K562 (cell line): ENCODE measurements around the gene MYL12B. TPM values are rescaled to one million over a fixed set of nuclear protein-coding genes. Genes with fewer than 3 reads are reported as not detected.
"Not testable (repeated sequence)": the region's sequence is repeated elsewhere in the genome, so short reads cannot be mapped to it uniquely, and the experiment has no call there.

Source experiments
- ATAC-seq: fragments of 200-7000 bp; cut with Tn5 transposase; 3 replicates; pipeline ENCODE4 v1.9.1; 2020; ENCODE audit warnings: moderate library complexity
- BruUV-seq: library from RNA; stranded (reverse); fragments of 400-500 nt; replicated peaks from 2 replicates; lab custom pipeline; 2021; lab: Mats Ljungman, UMichigan
- CTCF ChIA-PET: fragments of 300-600 bp; formaldehyde crosslinking; extraction: SDS; loops from one replicate; lab custom pipeline; 2021; ENCODE audit warnings: low intra/inter-chr PET ratio; lab: Yijun Ruan, JAX
- POLR2A ChIA-PET: fragments of 300-600, 350-650 bp; sonication (Branson Sonifier 250); formaldehyde crosslinking; extraction: SDS; loops from one replicate; lab custom pipeline; 2021; ENCODE audit warnings: antibody characterized with exemption, inconsistent platforms; lab: Yijun Ruan, JAX
- DNase-seq, 4 experiments: peaks; one replicate each; pipeline versions ENCODE4 v3.0.0 to v3.0.0-alpha.2; 2011 to 2018; ENCODE audit warnings: low spot score in 3 of 4, mixed read lengths in 3 of 4; ENCODE audit errors: extremely low read depth in 1 of 4
- FAIRE-seq: peaks from 2 replicates; lab custom pipeline; 2011; peaks lifted over from hg19 to GRCh38; lab: Jason Lieb, UNC
- H2AFZ ChIP-seq: 2 replicates; pipeline ENCODE4 v1.6.0; 2011; ENCODE audit warnings: low read depth, low read length, control low read depth, inconsistent platforms
- H3K27ac ChIP-seq: fragments of 200-600 bp; 3 replicates; pipeline ENCODE4 v1.8.0; 2011; ENCODE audit warnings: low read depth, mild to moderate bottlenecking, control low read depth, inconsistent platforms, low read length, moderate library complexity, mixed read lengths; ENCODE audit errors: extremely low read depth
- H3K27me3 ChIP-seq, 2 experiments: fragments of 300-600 bp in 1 of 2; 2 replicates in 1 of 2; 3 replicates in 1 of 2; pipeline versions ENCODE4 v1.6.0 to v1.8.0; 2011; ENCODE audit warnings: inconsistent platforms in 2 of 2, low read length in 2 of 2, mild to moderate bottlenecking in 1 of 2, mixed read lengths in 1 of 2, moderate library complexity in 1 of 2; ENCODE audit not compliant: control insufficient read depth in 2 of 2, insufficient read depth in 2 of 2
- H3K36me3 ChIP-seq: fragments of 300-600 bp; 3 replicates; pipeline ENCODE4 v1.8.0; 2011; ENCODE audit warnings: mild to moderate bottlenecking, low read length, inconsistent platforms; ENCODE audit not compliant: control insufficient read depth, insufficient read depth
- H3K4me1 ChIP-seq, 2 experiments: fragments of 200-600 bp in 1 of 2; replicated peaks in 1 of 2; 2 replicates in 1 of 2; 3 replicates in 1 of 2; pipeline versions ENCODE4 v1.5.1 to v1.8.0; 2011; ENCODE audit warnings: inconsistent platforms in 2 of 2, low read length in 2 of 2, mild to moderate bottlenecking in 1 of 2, mixed read lengths in 1 of 2, moderate library complexity in 1 of 2; ENCODE audit not compliant: control insufficient read depth in 2 of 2, insufficient read depth in 2 of 2
- H3K4me2 ChIP-seq: 2 replicates; pipeline ENCODE4 v1.6.1; 2011; ENCODE audit warnings: low read length, control low read depth, inconsistent platforms, mixed read lengths; ENCODE audit not compliant: insufficient read depth
- H3K4me3 ChIP-seq: fragments of 200-600 bp; sonication (generic), shearing (Covaris generic); 2 replicates; pipeline ENCODE4 v1.5.1; 2016; ENCODE audit warnings: control low read depth, inconsistent platforms
- H3K79me2 ChIP-seq: fragments of 200-600 bp; 3 replicates; pipeline ENCODE4 v1.8.0; 2011; ENCODE audit warnings: low read length, inconsistent platforms; ENCODE audit not compliant: control insufficient read depth, insufficient read depth
- H3K9ac ChIP-seq, 2 experiments: 2 replicates each; pipeline versions ENCODE4 v1.6.0 to v1.6.1; 2011; ENCODE audit warnings: low read depth in 2 of 2, low read length in 2 of 2, control low read depth in 1 of 2, inconsistent platforms in 1 of 2, mild to moderate bottlenecking in 1 of 2, mixed read lengths in 1 of 2; ENCODE audit not compliant: insufficient read depth in 1 of 2
- H3K9me1 ChIP-seq: one replicate; pipeline ENCODE4 v1.6.0; 2011; ENCODE audit warnings: inconsistent platforms, mild to moderate bottlenecking, low read length, moderate library complexity; ENCODE audit not compliant: control insufficient read depth, insufficient read depth
- H3K9me3 ChIP-seq: replicated peaks from 2 replicates; pipeline ENCODE4 v1.5.1; 2011; ENCODE audit warnings: low read depth, low read length, inconsistent platforms; ENCODE audit not compliant: control insufficient read depth, insufficient read depth
- H4K20me1 ChIP-seq: replicated peaks from 2 replicates; pipeline ENCODE4 v1.6.1; 2011; ENCODE audit warnings: low read length, inconsistent platforms, mixed read lengths; ENCODE audit not compliant: control insufficient read depth, insufficient read depth
- CREB3 ChIP-seq: fragments of 450-650 bp; conservative IDR thresholded peaks from 2 replicates; pipeline ENCODE4 v1.6.1; 2016; ENCODE audit warnings: missing genetic modification characterization, low read depth, mild to moderate bottlenecking, missing compliant biosample characterization, moderate library complexity
- NCOR1 ChIP-seq: fragments of 450-650 bp; IDR thresholded peaks from 2 replicates; pipeline ENCODE4 v1.6.1; 2016; ENCODE audit warnings: mild to moderate bottlenecking, moderate library complexity
- NFRKB ChIP-seq: fragments of 450-650 bp; IDR thresholded peaks from 2 replicates; pipeline ENCODE4 v1.6.1; 2016; ENCODE audit warnings: low read depth
- PCBP2 ChIP-seq: fragments of 200-400 bp; formaldehyde crosslinking; IDR thresholded peaks from 2 replicates; pipeline ENCODE4 v1.6.1; 2018; ENCODE audit warnings: low read length, low read depth, mild to moderate bottlenecking, moderate library complexity; ENCODE audit not compliant: poor library complexity, severe bottlenecking
- RBM25 ChIP-seq: fragments of 200-400 bp; formaldehyde crosslinking; IDR thresholded peaks from 2 replicates; pipeline ENCODE4 v1.6.1; 2018; ENCODE audit warnings: low read length, low read depth, moderate library complexity; ENCODE audit not compliant: severe bottlenecking
- SMAD1 ChIP-seq: fragments of 150-350 bp; IDR thresholded peaks from 2 replicates; pipeline ENCODE4 v1.6.1; 2014; ENCODE audit warnings: low read length, low read depth; ENCODE audit not compliant: partially characterized antibody
- ZNF121 ChIP-seq: sonication (generic); formaldehyde crosslinking; conservative IDR thresholded peaks from 2 replicates; pipeline ENCODE4 v1.8.0; 2022; ENCODE audit warnings: missing genetic modification reagents
- ZNF124 ChIP-seq: sonication (generic); formaldehyde crosslinking; IDR thresholded peaks from 2 replicates; pipeline ENCODE4 v1.8.1; 2022; ENCODE audit warnings: missing genetic modification reagents
- ZNF785 ChIP-seq: fragments of 250-450 bp; sonication (Bioruptor Pico); IDR thresholded peaks from 2 replicates; pipeline ENCODE4 v1.4.0; 2020; ENCODE audit warnings: mild to moderate bottlenecking
- WGBS: fragments of 100-300 bp; shearing (Covaris generic); methylation state at CpG from one replicate; pipeline ENCODE4 v1.1.6; 2016; ENCODE audit warnings: low coverage, mixed read lengths; ENCODE audit not compliant: insufficient coverage; ENCODE audit errors: missing lambda C conversion rate; 5-methylcytosine and 5-hydroxymethylcytosine counted together
- in situ Hi-C: fragments of 300-500 bp; cut with MboI; formaldehyde crosslinking; loops from 4 replicates; pipeline ENCODE4 v1.15.0; 2018; ENCODE audit warnings: inconsistent platforms, mixed read lengths
- intact Hi-C: fragments of 100-400 bp; cut with micrococcal nuclease; formaldehyde crosslinking; loops from 2 replicates; pipeline ENCODE4 v1.14.2; 2022
- polyA plus RNA-seq, 8 experiments: library from polyadenylated mRNA; depleted of rRNA in 4 of 8; stranded (reverse) in 5 of 8; unstranded in 3 of 8; fragments of >200 nt; fragmentation: Nextera tagmentation in 2 of 8; fragmentation: Illumina TruSeq in 1 of 8; extraction: Ambion mirVana in 2 of 8; extraction: Trizol in 1 of 8; gene quantifications; 2 replicates each; pipeline versions ENCODE4 v1.2.1 to v1.2.3, GENCODE V29; 2011 to 2014; ENCODE audit warnings: inconsistent platforms in 1 of 8, missing spikeins in 1 of 8
- total RNA-seq, 7 experiments: library from RNA; depleted of rRNA in 6 of 7; stranded (reverse); fragments of >200 nt in 6 of 7; fragmentation: Illumina TruSeq in 2 of 7; extraction: Trizol in 2 of 7; gene quantifications; 2 replicates each; pipeline versions ENCODE4 v1.2.1 to v1.2.3, GENCODE V29; 2011 to 2021; ENCODE audit warnings: low replicate concordance in 1 of 7

The MYL12B gene
- total and polyA plus RNA-seq, 9 of the 15 experiments (the other 6 are each of a cell fraction or from before 2014, with no cell fraction given), result 220 to 995 (median 463) TPM

- intact Hi-C loops, FAIRE-seq: not testable (repeated sequence)
Observed at GRCh38 chr18:3220868-3221267, 41.1 kb upstream of the MYL12B start.

GRCh38 chr18:3221496-3221895 is 40.4 kb upstream of the MYL12B start:
- Histone ChIP-seq H3K36me3 (no peaks in the 10 kb centered on the region), H3K27ac (no peak overlapping the region), H3K27me3 (no peaks in the 10 kb centered on the region), H3K9me1 (no peaks in the 10 kb centered on the region), H3K9me3 (no peaks in the 10 kb centered on the region)
- 45% methylated on average over 6 of the region's 6 CpGs for WGBS
- CTCF ChIA-PET, result no interaction called here
- FAIRE-seq (no peak), DNase-seq (no peak)
- intact Hi-C loops, result no loop called here
- in situ Hi-C loops, result no loop called here
- no peak for TF ChIP-seq ZNF124 (CRISPR knock-in tag)
- TF ChIP-seq CREB3 (tag), result no peak
- no peak for TF ChIP-seq NFRKB
- TF ChIP-seq RBM25, result no peak
- no peak for TF ChIP-seq ZNF785 (CRISPR knock-in tag)
- no peak for TF ChIP-seq NCOR1
- no peak for TF ChIP-seq SMAD1
- TF ChIP-seq PCBP2, result no peak
- TF ChIP-seq, all 486 proteins: peak for 0
- Histone ChIP-seq H3K4me3 (no peak overlapping the region), H3K9ac (no peak overlapping the region), H3K79me2 (no peaks in the 10 kb centered on the region), H3K4me1 (peaks cover 5 to 12% of the 10 kb centered on the region in 2 experiments; a peak in 4 of 5 replicates), H4K20me1 (no peaks in the 10 kb centered on the region), H3K4me2 (no peak overlapping the region), H2AFZ (peak overlapping the region; percentile 22; the same call in 1 of the 2 replicates)
- no TSS peak for BruUV-seq
- POLR2A ChIA-PET, result interaction anchor here (0.5 to 1.6 kb wide), 4 partner anchors 10 to 554 kb away, joined by 3 to 6 read pairs (median 3); no protein-coding TSS in a partner anchor
- no peak for ATAC-seq

More at GRCh38 chr18:3220868-3221267, 41.1 kb upstream of the MYL12B start:
- DNase-seq, H3K27me3 ChIP-seq, H3K79me2 ChIP-seq, in situ Hi-C loops, H3K4me3 ChIP-seq, H3K9me3 ChIP-seq, H3K9me1 ChIP-seq, H3K36me3 ChIP-seq, BruUV-seq, H3K27ac ChIP-seq, ATAC-seq, CTCF ChIA-PET, H3K9ac ChIP-seq, H2AFZ ChIP-seq, H3K4me2 ChIP-seq, H4K20me1 ChIP-seq: not testable (repeated sequence)
- POLR2A ChIA-PET, result interaction anchor here (1.0 to 1.7 kb wide), 5 partner anchors 11 to 30 kb away, joined by 3 to 8 read pairs (median 3); no protein-coding TSS in a partner anchor
- 69% methylated on average over 4 of the region's 4 CpGs for WGBS
- peaks cover 5 to 12% of the 10 kb centered on the region in 2 experiments; a peak in 4 of 5 replicates for H3K4me1 ChIP-seq
- peak; percentile 78; the same call in 1 of the 2 replicates for TF ChIP-seq ZNF121
